SU-DHL-6 (cell line): ENCODE results near the gene ATP6V0A1.

ENCODE experiments used
- H2AFZ ChIP-seq: fragments of 200-600 bp; sonication (generic); 2 replicates; pipeline ENCODE4 v1.6.1; 2014; ENCODE audit warnings: low read depth, mild to moderate bottlenecking, moderate library complexity, mixed read lengths, antibody characterized with exemption, low read length; ENCODE audit not compliant: severe bottlenecking
- H3F3A ChIP-seq: fragments of 200-600 bp; shearing (Covaris generic); 2 replicates; pipeline ENCODE4 v1.6.0; 2016; ENCODE audit warnings: antibody characterized with exemption, mild to moderate bottlenecking; ENCODE audit not compliant: insufficient read depth
- H3K27ac ChIP-seq: fragments of 200-600 bp; sonication (generic); 2 replicates; pipeline ENCODE4 v1.5.1; 2016; ENCODE audit warnings: low read depth, mild to moderate bottlenecking, low read length, moderate library complexity, mixed read lengths
- H3K27me3 ChIP-seq: fragments of 200-600 bp; sonication (generic), shearing (Covaris generic); 2 replicates; pipeline ENCODE4 v1.6.0; 2014; ENCODE audit warnings: mild to moderate bottlenecking, low read length
- H3K36me3 ChIP-seq: fragments of 200-600 bp; sonication (generic); 2 replicates; pipeline ENCODE4 v1.6.1; 2014; ENCODE audit warnings: mild to moderate bottlenecking, low read length, mixed read lengths
- H3K4me2 ChIP-seq: fragments of 300-600, 200-600 bp; shearing (Covaris generic), sonication (generic); 2 replicates; pipeline ENCODE4 v1.6.0; 2014; ENCODE audit warnings: low read length, low read depth, mild to moderate bottlenecking; ENCODE audit not compliant: poor library complexity, severe bottlenecking
- H3K4me3 ChIP-seq: fragments of 200-600 bp; sonication (generic); 2 replicates; pipeline ENCODE4 v1.5.1; 2014; ENCODE audit warnings: antibody characterized with exemption, low read length, mild to moderate bottlenecking, mixed read lengths; ENCODE audit not compliant: insufficient read depth, poor library complexity, severe bottlenecking
- H3K79me2 ChIP-seq: fragments of 200-600 bp; sonication (generic); 2 replicates; pipeline ENCODE4 v1.6.1; 2014; ENCODE audit warnings: mild to moderate bottlenecking, low read length, moderate library complexity; ENCODE audit not compliant: insufficient read depth
- H3K9ac ChIP-seq: fragments of 200-600 bp; sonication (generic); 2 replicates; pipeline ENCODE4 v1.7.0; 2014; ENCODE audit warnings: mild to moderate bottlenecking, low read length
- H3K9me2 ChIP-seq: fragments of 200-600 bp; sonication (generic); replicated peaks from 2 replicates; pipeline ENCODE4 v1.6.1; 2014; ENCODE audit warnings: low read length; ENCODE audit not compliant: insufficient read depth
- H3K9me3 ChIP-seq: fragments of 200-600 bp; sonication (generic); 2 replicates; pipeline ENCODE4 v1.6.1; 2014; ENCODE audit warnings: low read length, mixed read lengths; ENCODE audit not compliant: insufficient read depth
- H4K20me1 ChIP-seq: fragments of 200-600 bp; sonication (generic); 2 replicates; pipeline ENCODE4 v1.6.1; 2014; ENCODE audit warnings: low read depth, mild to moderate bottlenecking, antibody characterized with exemption, low read length, moderate library complexity, mixed read lengths
- CTCF ChIP-seq: fragments of 200-600 bp; sonication (generic); IDR thresholded peaks from one replicate; pipeline ENCODE4 v1.5.1; 2017; ENCODE audit warnings: antibody characterized with exemption, mild to moderate bottlenecking, low read length, moderate library complexity; ENCODE audit not compliant: insufficient read depth, poor library complexity, severe bottlenecking
- EZH2phosphoT487 ChIP-seq: fragments of 200-600 bp; sonication (generic), shearing (Covaris generic); conservative IDR thresholded peaks from 2 replicates; pipeline ENCODE4 v1.6.1; 2018; ENCODE audit warnings: mild to moderate bottlenecking, antibody characterized with exemption, low read length, moderate library complexity, mixed read lengths

ATP6V0A1 gene

GRCh38 chr17:42485680-42486079 lies 27.0 kb downstream of the ATP6V0A1 start:
- H2AFZ ChIP-seq = no peak overlapping the region
- no peak overlapping the region for H3K9ac ChIP-seq
- no peaks in the 10 kb centered on the region for H3K9me2 ChIP-seq
- H4K20me1 ChIP-seq = no peaks in the 10 kb centered on the region
- H3K4me2 ChIP-seq = no peak overlapping the region
- no peaks in the 10 kb centered on the region for H3K27me3 ChIP-seq
- no peaks in the 10 kb centered on the region for H3K9me3 ChIP-seq
- H3K27ac ChIP-seq = no peak overlapping the region
- no peaks in the 10 kb centered on the region for H3K79me2 ChIP-seq
- no peak overlapping the region for H3K4me3 ChIP-seq
- H3F3A ChIP-seq = no peaks in the 10 kb centered on the region
- peaks cover 17% of the 10 kb centered on the region for H3K36me3 ChIP-seq
- no peak for TF ChIP-seq EZH2phosphoT487
- TF ChIP-seq CTCF = no peak

GRCh38 chr17:42488032-42488431 lies 29.4 kb downstream of the ATP6V0A1 start:
- TF ChIP-seq CTCF (no peak), EZH2phosphoT487 (no peak)
- Histone ChIP-seq H3K4me2 (no peak overlapping the region), H3K27me3 (no peaks in the 10 kb centered on the region), H3K27ac (no peak overlapping the region), H3K9me3 (no peaks in the 10 kb centered on the region), H3K79me2 (no peaks in the 10 kb centered on the region), H3F3A (no peaks in the 10 kb centered on the region), H4K20me1 (no peaks in the 10 kb centered on the region), H2AFZ (no peak overlapping the region), H3K9ac (no peak overlapping the region), H3K36me3 (peaks cover 14% of the 10 kb centered on the region), H3K9me2 (no peaks in the 10 kb centered on the region), H3K4me3 (no peak overlapping the region)

- Histone ChIP-seq H3K9me3 (no peaks in the 10 kb centered on the region), H3K79me2 (no peaks in the 10 kb centered on the region), H3F3A (no peaks in the 10 kb centered on the region), H3K9me2 (no peaks in the 10 kb centered on the region), H3K27ac (no peak overlapping the region), H3K4me3 (no peak overlapping the region), H2AFZ (no peak overlapping the region), H3K27me3 (no peaks in the 10 kb centered on the region), H3K4me2 (no peak overlapping the region), H3K36me3 (peaks cover 7% of the 10 kb centered on the region; the same call in 1 of the 2 replicates), H4K20me1 (no peaks in the 10 kb centered on the region), H3K9ac (no peak overlapping the region)
- TF ChIP-seq EZH2phosphoT487 (no peak), CTCF (no peak)
These were observed 34.6 kb downstream of the ATP6V0A1 start for GRCh38 chr17:42493319-42493718.

GRCh38 chr17:42494673-42495072 lies 36.0 kb downstream of the ATP6V0A1 start:
- no peak for TF ChIP-seq CTCF
- TF ChIP-seq EZH2phosphoT487 = no peak
- Histone ChIP-seq H3K36me3 (peaks cover 7% of the 10 kb centered on the region; the same call in 1 of the 2 replicates), H3F3A (no peaks in the 10 kb centered on the region), H3K9ac (no peak overlapping the region), H3K9me2 (no peaks in the 10 kb centered on the region), H3K4me2 (no peak overlapping the region), H2AFZ (no peak overlapping the region), H3K9me3 (no peaks in the 10 kb centered on the region), H3K79me2 (no peaks in the 10 kb centered on the region), H3K27ac (no peak overlapping the region), H3K27me3 (no peaks in the 10 kb centered on the region), H4K20me1 (no peaks in the 10 kb centered on the region), H3K4me3 (no peak overlapping the region)
